ENCODE results near the gene ATXN7L2. TPM values are rescaled to one million over a fixed set of nuclear protein-coding genes. Genes with fewer than 3 reads are reported as not detected.
A peak's percentile ranks its signal among the peaks of the same experiment; 100 is the strongest.

Gene ATXN7L2
- polyA plus RNA-seq, 1 donor from 2014 or later = 16.9 TPM

- Histone ChIP-seq H3K27me3 (ENCODE audit: insufficient read depth, low read depth, low read length) (no peaks in the 10 kb centered on the region), H3K4me2 (ENCODE audit: low read length) (no peak overlapping the region), H3F3A (ENCODE audit: insufficient read depth, low read length, poor library complexity, severe bottlenecking) (no peaks in the 10 kb centered on the region), H3K9ac (ENCODE audit: low read length) (no peak overlapping the region), H4K20me1 (ENCODE audit: insufficient read depth) (no peaks in the 10 kb centered on the region), H3K27ac (ENCODE audit: low read length) (no peak overlapping the region), H3K79me2 (replicated peaks; ENCODE audit: insufficient read depth, low read length) (no peaks in the 10 kb centered on the region), H3K4me3 (ENCODE audit: low read length) (no peak overlapping the region), H2AFZ (ENCODE audit: low read depth, low read length) (no peak overlapping the region), H3K9me2 (ENCODE audit: insufficient read depth, low read length) (no peaks in the 10 kb centered on the region), H3K36me3 (ENCODE audit: insufficient read depth, low read length) (no peaks in the 10 kb centered on the region), H3K9me3 (ENCODE audit: low read length) (no peaks in the 10 kb centered on the region)
- TF ChIP-seq POLR2AphosphoS5 (IDR thresholded peaks at IDR 0.05) = no peak
- TF ChIP-seq EZH2 (IDR thresholded peaks at IDR 0.05; ENCODE audit: borderline replicate concordance, insufficient read depth, low read length, poor library complexity, severe bottlenecking) = no peak
- TF ChIP-seq REST (IDR thresholded peaks at IDR 0.05; ENCODE audit: borderline replicate concordance) = no peak
- no peak for TF ChIP-seq TAF1 (IDR thresholded peaks at IDR 0.05; ENCODE audit: low read depth)
Measured at GRCh38 chr1:109527846-109528695, 44.4 kb downstream of the ATXN7L2 start.

DNA sequence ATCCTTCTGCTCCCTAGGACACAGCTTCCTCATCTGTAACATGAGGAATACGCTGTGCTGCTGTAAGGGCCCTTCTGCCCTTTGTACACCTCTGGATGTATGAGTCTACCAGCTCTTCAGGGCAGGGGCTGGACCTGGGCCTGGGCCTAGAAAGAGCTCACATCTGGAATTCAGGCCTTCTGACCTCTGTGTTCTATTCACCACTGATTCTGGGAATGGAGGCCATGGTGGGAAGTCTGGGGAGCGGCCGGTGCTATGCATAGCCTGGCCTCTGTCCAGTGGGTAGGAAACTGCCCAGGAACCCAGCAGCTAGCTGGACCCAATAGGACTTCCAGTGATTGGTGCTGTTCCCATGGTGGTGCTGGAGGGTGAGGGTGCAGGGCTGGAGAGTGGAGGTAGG lies 45.0 kb downstream of the ATXN7L2 start:
- no peaks in the 10 kb centered on the region for H3K36me3 ChIP-seq (ENCODE audit: insufficient read depth, low read length)
- H3F3A ChIP-seq (ENCODE audit: insufficient read depth, low read length, poor library complexity, severe bottlenecking) = no peaks in the 10 kb centered on the region
- no peak overlapping the region for H2AFZ ChIP-seq (ENCODE audit: low read depth, low read length)
- no peaks in the 10 kb centered on the region for H3K9me3 ChIP-seq (ENCODE audit: low read length)
- H3K9ac ChIP-seq (ENCODE audit: low read length) = no peak overlapping the region
- H3K27me3 ChIP-seq (ENCODE audit: insufficient read depth, low read depth, low read length) = no peaks in the 10 kb centered on the region
- no peak overlapping the region for H3K27ac ChIP-seq (ENCODE audit: low read length)
- H3K9me2 ChIP-seq (ENCODE audit: insufficient read depth, low read length) = no peaks in the 10 kb centered on the region
- TF ChIP-seq, protein P1, sequence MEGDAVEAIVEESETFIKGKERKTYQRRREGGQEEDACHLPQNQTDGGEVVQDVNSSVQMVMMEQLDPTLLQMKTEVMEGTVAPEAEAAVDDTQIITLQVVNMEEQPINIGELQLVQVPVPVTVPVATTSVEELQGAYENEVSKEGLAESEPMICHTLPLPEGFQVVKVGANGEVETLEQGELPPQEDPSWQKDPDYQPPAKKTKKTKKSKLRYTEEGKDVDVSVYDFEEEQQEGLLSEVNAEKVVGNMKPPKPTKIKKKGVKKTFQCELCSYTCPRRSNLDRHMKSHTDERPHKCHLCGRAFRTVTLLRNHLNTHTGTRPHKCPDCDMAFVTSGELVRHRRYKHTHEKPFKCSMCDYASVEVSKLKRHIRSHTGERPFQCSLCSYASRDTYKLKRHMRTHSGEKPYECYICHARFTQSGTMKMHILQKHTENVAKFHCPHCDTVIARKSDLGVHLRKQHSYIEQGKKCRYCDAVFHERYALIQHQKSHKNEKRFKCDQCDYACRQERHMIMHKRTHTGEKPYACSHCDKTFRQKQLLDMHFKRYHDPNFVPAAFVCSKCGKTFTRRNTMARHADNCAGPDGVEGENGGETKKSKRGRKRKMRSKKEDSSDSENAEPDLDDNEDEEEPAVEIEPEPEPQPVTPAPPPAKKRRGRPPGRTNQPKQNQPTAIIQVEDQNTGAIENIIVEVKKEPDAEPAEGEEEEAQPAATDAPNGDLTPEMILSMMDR (IDR thresholded peaks at IDR 0.05; ENCODE audit: poor library complexity, severe bottlenecking) = no peak
- TF ChIP-seq RAD21 (conservative IDR thresholded peaks at IDR 0.05) (no peak), POLR2AphosphoS5 (IDR thresholded peaks at IDR 0.05) (no peak), EZH2 (IDR thresholded peaks at IDR 0.05; ENCODE audit: borderline replicate concordance, insufficient read depth, low read length, poor library complexity, severe bottlenecking) (no peak)
- no peak overlapping the region for H3K4me3 ChIP-seq (ENCODE audit: low read length)
- H3K4me2 ChIP-seq (ENCODE audit: low read length) = no peak overlapping the region
- H3K79me2 ChIP-seq (replicated peaks; ENCODE audit: insufficient read depth, low read length) = no peaks in the 10 kb centered on the region
- H4K20me1 ChIP-seq (ENCODE audit: insufficient read depth) = no peaks in the 10 kb centered on the region

- Histone ChIP-seq H3K27ac (ENCODE audit: low read length) (peak overlapping the region; percentile 20), H3K79me2 (replicated peaks; ENCODE audit: insufficient read depth, low read length) (no peaks in the 10 kb centered on the region), H3F3A (ENCODE audit: insufficient read depth, low read length, poor library complexity, severe bottlenecking) (no peaks in the 10 kb centered on the region), H3K9ac (ENCODE audit: low read length) (no peak overlapping the region), H3K9me3 (ENCODE audit: low read length) (no peaks in the 10 kb centered on the region), H3K27me3 (ENCODE audit: insufficient read depth, low read depth, low read length) (no peaks in the 10 kb centered on the region), H3K9me2 (ENCODE audit: insufficient read depth, low read length) (no peaks in the 10 kb centered on the region), H3K4me3 (ENCODE audit: low read length) (no peak overlapping the region), H4K20me1 (ENCODE audit: insufficient read depth) (no peaks in the 10 kb centered on the region), H2AFZ (ENCODE audit: low read depth, low read length) (no peak overlapping the region), H3K4me2 (ENCODE audit: low read length) (no peak overlapping the region), H3K36me3 (ENCODE audit: insufficient read depth, low read length) (no peaks in the 10 kb centered on the region)
- TF ChIP-seq MXI1 (conservative IDR thresholded peaks at IDR 0.05; ENCODE audit: poor library complexity, severe bottlenecking) (no peak), TAF1 (IDR thresholded peaks at IDR 0.05; ENCODE audit: low read depth) (no peak), RAD21 (conservative IDR thresholded peaks at IDR 0.05) (no peak), EP300 (conservative IDR thresholded peaks at IDR 0.05; ENCODE audit: poor library complexity, severe bottlenecking) (no peak), POLR2AphosphoS5 (IDR thresholded peaks at IDR 0.05) (no peak), SMC3 (conservative IDR thresholded peaks at IDR 0.05; ENCODE audit: poor library complexity) (no peak)
- TF ChIP-seq, protein P1 (IDR thresholded peaks at IDR 0.05; ENCODE audit: poor library complexity, severe bottlenecking) = no peak
Measured at GRCh38 chr1:109529881-109530456, 46.3 kb downstream of the ATXN7L2 start.
